RPMI8226 (cell line): ENCODE measurements around the gene LILRA1.
"Not testable (repeated sequence)": the region's sequence is repeated elsewhere in the genome, so short reads cannot be mapped to it uniquely, and the experiment has no call there.

ENCODE experiments used
- DNase-seq: peaks from one replicate; pipeline ENCODE4 v3.0.0-alpha.2; 2015

Gene LILRA1

DNA sequence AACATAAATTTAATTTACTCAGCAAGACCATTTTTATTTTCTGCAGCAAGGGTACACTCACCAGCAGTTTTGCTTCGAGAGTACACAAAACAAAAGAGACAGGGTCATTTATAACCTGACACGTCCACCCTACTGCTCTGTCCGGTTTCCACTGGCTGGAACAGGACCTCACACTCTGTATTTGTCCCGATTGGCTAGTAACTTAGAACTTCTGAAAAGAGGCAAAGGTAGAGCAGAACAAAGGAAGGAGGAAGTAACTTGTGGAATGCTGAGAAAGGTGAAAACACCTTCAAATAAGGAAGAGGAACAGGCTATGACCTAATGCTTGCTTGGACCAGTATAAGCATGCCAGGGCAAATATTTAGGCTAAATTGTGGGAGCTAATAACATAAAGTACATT is 34.5 kb downstream of the LILRA1 start:
- DNase-seq: not testable (repeated sequence)

DNA sequence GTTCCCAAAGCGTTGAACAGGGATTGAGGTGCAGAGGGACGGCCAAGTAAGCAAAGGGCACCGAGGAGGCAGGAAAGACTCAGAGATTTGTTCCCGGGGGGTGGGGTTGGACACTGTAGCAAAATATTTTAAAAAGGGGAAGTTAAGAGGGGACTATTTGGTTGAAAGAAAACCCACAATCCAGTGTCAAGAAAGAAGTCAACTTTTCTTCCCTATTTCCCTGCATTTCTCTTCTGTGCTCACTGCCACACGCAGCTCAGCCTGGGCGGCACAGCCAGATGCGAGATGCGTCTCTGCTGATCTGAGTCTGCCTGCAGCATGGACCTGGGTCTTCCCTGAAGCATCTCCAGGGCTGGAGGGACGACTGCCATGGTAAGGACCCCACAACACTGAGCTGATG is 36.8 kb downstream of the LILRA1 start, which contains the start of gene LILRB1:
TSS of gene LILRB1 (plus strand) at position 223 of the 400 bp plus-strand sequence. CDS start 590 bp downstream, outside the sequence.
- peak; percentile 33 for DNase-seq

DNA sequence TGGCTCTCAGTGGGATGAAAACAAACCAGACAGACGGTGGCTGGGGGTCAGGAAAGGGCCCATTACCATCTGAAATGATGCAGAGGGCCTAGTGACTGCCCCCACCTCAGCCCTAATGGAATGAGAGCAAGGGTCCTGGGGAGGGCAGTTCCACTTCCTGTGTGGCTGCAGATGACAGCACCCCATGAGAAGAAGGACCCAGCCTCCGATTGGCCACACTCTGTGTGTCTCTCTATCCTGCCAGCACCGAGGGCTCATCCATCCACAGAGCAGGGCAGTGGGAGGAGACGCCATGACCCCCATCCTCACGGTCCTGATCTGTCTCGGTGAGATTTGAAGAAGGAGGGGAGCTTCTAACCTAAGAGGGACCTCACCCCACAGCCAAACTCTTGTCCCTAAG is 37.4 kb downstream of the LILRA1 start:
- no peak for DNase-seq

- DNase-seq: not testable (repeated sequence)
Measured at GRCh38 chr19:54631489-54632337, 38.3 kb downstream of the LILRA1 start.

DNA sequence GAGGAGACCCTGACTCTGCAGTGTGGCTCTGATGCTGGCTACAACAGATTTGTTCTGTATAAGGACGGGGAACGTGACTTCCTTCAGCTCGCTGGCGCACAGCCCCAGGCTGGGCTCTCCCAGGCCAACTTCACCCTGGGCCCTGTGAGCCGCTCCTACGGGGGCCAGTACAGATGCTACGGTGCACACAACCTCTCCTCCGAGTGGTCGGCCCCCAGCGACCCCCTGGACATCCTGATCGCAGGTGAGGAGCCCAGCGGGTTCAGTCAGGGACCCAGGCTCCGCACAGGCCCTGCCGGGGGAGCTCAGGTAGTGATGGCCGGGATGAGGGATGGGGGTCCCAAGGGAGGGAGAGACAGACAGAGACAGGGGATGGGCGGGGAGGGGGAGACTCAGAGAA is 39.1 kb downstream of the LILRA1 start:
- not testable (repeated sequence) for DNase-seq

DNA sequence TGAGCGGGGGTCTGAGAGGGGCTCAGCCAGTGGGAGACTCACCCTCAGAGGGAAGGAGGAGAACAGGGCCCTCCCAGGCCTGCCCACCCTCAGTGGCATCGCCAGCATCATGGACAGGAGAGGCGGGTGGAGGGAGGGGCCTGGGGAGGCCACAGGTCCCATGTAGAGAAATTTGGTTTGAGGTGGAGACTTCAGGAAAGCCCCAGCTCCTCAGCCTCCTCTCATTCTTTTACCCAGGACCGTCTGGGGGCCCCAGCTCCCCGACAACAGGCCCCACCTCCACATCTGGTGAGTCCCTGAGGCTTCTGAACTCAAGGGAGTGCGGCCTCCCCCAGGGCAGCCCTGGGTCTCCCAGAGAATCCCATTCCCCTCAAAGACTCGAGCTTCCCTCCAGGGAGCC is 40.0 kb downstream of the LILRA1 start:
- no peak for DNase-seq

DNA sequence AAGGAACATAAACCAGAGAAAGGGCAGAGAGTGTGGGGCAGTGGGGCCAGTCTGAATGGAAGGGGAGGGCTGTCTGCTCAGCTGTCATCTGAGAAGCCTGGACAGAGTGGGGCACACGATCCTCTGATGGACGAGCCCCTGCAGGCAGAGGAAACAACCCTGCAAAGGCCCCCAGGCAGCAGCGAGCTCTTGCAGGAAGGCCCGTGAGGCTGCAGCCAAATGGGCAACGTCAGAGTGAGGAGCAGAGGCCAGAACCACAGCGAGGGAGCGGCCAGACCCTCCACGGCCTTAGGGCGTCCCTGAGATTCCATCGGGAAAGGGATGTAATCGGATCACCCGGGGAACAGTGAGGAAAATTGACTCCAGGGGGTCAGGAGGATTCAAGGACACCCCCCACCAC is 42.6 kb downstream of the LILRA1 start:
- DNase-seq: not testable (repeated sequence)

- DNase-seq: no peak
Measured at GRCh38 chr19:54638683-54639082, 45.3 kb downstream of the LILRA1 start.

DNA sequence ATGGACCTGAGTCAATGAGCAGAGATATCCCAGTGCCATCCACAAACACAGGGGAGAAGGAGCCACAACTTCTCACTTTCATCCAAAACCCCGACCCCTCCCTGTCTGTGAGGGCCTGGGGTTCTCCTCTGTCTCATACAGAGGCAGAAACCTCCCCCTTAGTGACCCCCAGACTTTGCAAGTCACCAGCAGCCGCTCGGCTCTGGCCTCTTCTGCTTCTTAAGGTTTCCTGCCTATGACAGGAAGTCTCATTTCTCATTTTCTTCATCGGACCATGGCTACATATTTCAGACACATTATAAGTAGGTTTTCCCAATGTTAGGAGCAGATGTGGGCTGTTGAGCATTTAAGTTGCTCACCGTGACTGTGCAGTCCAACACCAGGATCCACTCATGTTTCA is 49.5 kb downstream of the LILRA1 start:
- DNase-seq: not testable (repeated sequence)

GRCh38 chr19:54643583-54643982 is 50.2 kb downstream of the LILRA1 start:
- not testable (repeated sequence) for DNase-seq

GRCh38 chr19:54644056-54644455 is 50.6 kb downstream of the LILRA1 start:
- DNase-seq: no peak

GRCh38 chr19:54646331-54646841 is 53.0 kb downstream of the LILRA1 start:
- DNase-seq: no peak

DNA sequence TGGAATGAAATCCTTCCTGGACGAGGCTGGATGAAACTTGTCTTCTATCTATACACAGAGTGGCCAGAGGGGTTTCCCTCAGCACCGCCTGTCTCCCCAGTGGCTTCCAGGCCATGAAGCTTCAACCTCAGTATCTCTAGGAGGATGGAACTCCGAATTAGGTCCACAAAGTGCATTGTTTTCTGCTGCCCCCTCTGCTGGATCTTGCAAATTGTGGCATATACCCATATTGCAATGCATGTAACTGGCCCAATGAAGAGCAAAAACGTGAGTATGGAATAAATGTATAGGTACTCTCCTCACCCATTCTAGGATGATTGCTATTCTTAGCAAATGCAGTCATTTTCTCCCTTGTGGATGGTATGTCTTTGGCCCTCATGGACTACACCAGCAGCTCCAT is 54.7 kb downstream of the LILRA1 start:
- peak; percentile 34 for DNase-seq

DNA sequence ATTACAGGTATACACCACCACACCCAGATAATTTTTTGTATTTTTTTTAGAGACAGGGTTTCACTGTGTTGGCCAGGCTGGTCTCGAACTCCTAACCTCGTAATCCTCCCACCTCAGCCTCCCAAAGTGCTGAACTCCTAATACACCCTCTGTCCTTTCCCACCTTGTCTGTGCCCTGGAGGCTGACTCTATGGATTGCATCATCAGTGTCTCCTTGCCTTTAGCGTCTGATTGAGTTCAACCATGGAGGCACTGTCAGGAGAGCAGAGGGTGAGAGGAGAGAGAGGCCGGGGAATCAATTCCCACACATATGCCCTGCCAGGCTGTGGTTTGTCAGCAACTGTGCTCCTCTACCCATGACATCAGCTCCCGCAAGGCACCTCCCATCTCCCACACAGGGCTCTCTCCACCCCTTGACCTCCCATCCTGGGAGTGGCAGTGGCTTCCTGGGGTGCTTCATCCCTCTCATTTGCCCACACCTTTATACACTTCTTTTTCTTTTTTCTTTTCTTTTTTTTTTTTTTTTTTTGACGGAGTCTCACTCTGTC is 56.8 kb downstream of the LILRA1 start:
- no peak for DNase-seq
